ENCODE results near the gene HIVEP2. TPM values are rescaled to one million over a fixed set of nuclear protein-coding genes. Genes with fewer than 3 reads are reported as not detected.

HIVEP2 gene
- total RNA-seq, 4 donors from 2014 or later: 17.2 to 49.4 (median 21.6) TPM

GRCh38 chr6:142702501-142703460 is 242.2 kb downstream of the HIVEP2 start:
- no peak overlapping the region for H3K4me3 ChIP-seq (ENCODE audit: low read depth, poor library complexity, severe bottlenecking)
- DNase-seq (ENCODE audit: low spot score in 2 of 2): peak; percentile 53 to 86
- intact Hi-C loops (cut with DNase I; ENCODE audit: low total_unique reads): no loop called here
- TF ChIP-seq CTCF (IDR thresholded peaks at IDR 0.05) (no peak), POLR2A (IDR thresholded peaks at IDR 0.05) (no peak)
- 39 to 45% methylated on average over 12 of the region's 12 CpGs for WGBS, 2 donors

Other genes starting within 250 kb of the HIVEP2 start
- gene AIG1, start 115.7 kb upstream of the HIVEP2 start, total RNA-seq: 10 to 100 TPM; 12.2 to 21.4 (median 16.0) TPM

Data from lower leg skin (tissue), 4 donors.